Gastroesophageal sphincter (tissue), 4 donors: ENCODE results near the gene HSPB7. TPM values are rescaled to one million over a fixed set of nuclear protein-coding genes. Genes with fewer than 3 reads are reported as not detected.
"Not testable (repeated sequence)": the region's sequence is repeated elsewhere in the genome, so short reads cannot be mapped to it uniquely, and the experiment has no call there.

ENCODE experiments used
- ATAC-seq: fragments of 150-250 bp; one replicate; pipeline ENCODE4 v1.9.1; 2016; ENCODE audit warnings: mild to moderate bottlenecking, moderate library complexity
- H3K27ac ChIP-seq, 4 donors: fragments of 200-600 bp; sonication (generic) in 3 of 4; 1 replicate in 3 of 4; 2 replicates in 1 of 4; pipeline ENCODE4 v1.5.1; 2016 to 2019
- H3K27me3 ChIP-seq: fragments of 200-600 bp; sonication (generic); one replicate; pipeline ENCODE4 v1.5.1; 2019
- H3K36me3 ChIP-seq, 2 donors: fragments of 200-600 bp; sonication (generic); one replicate each; pipeline ENCODE4 v1.5.1; 2019; ENCODE audit warnings: control low read depth in 1 of 2
- H3K4me1 ChIP-seq, 3 donors: fragments of 200-600 bp; sonication (generic); 1 replicate in 2 of 3; 2 replicates in 1 of 3; pipeline ENCODE4 v1.5.1; 2016 to 2019; ENCODE audit warnings: control low read depth in 2 of 3
- H3K4me3 ChIP-seq, 2 donors: fragments of 200-600 bp; sonication (generic); one replicate each; pipeline ENCODE4 v1.5.1; 2019; ENCODE audit warnings: mild to moderate bottlenecking in 1 of 2, moderate library complexity in 1 of 2
- H3K9me3 ChIP-seq, 3 donors: fragments of 200-600 bp; sonication (generic); one replicate each; pipeline ENCODE4 v1.5.1; 2017 to 2019; ENCODE audit warnings: control low read depth in 2 of 3
- EP300 ChIP-seq: sonication (generic); formaldehyde crosslinking; IDR thresholded peaks from one replicate; pipeline ENCODE4 v1.6.1; 2017; ENCODE audit warnings: antibody characterized with exemption, mild to moderate bottlenecking
- POLR2A ChIP-seq, 2 donors: fragments of 450-650 bp; IDR thresholded peaks; one replicate each; pipeline ENCODE4 v1.6.1; 2017; ENCODE audit warnings: antibody characterized with exemption in 2 of 2, mild to moderate bottlenecking in 2 of 2, moderate library complexity in 1 of 2
- POLR2AphosphoS5 ChIP-seq: sonication (generic); formaldehyde crosslinking; IDR thresholded peaks from one replicate; pipeline ENCODE4 v1.6.1; 2017; ENCODE audit warnings: antibody characterized with exemption
- WGBS, 2 donors: methylation state at CpG; one replicate each; pipeline ENCODE4 v1.1.5; 2018; ENCODE audit warnings: low coverage in 1 of 2; 5-methylcytosine and 5-hydroxymethylcytosine counted together
- total RNA-seq, 4 donors: library from RNA; depleted of rRNA; stranded (reverse); fragments of >200 nt; gene quantifications; one replicate each; pipeline ENCODE4 v1.1.0, GENCODE V29; 2016
- TF ChIP-seq, protein P1 (sequence below), 4 experiments: fragments of 200-600 bp in 2 of 4; fragments of 450-650 bp in 2 of 4; sonication (generic) in 1 of 4; IDR thresholded peaks; one replicate each; pipeline ENCODE4 v1.5.1; 2017 to 2019; ENCODE audit warnings: antibody characterized with exemption in 4 of 4, mild to moderate bottlenecking in 2 of 4, moderate library complexity in 2 of 4

Gene HSPB7
- total RNA-seq, 4 donors from 2014 or later = 143 to 505 (median 229) TPM

DNA sequence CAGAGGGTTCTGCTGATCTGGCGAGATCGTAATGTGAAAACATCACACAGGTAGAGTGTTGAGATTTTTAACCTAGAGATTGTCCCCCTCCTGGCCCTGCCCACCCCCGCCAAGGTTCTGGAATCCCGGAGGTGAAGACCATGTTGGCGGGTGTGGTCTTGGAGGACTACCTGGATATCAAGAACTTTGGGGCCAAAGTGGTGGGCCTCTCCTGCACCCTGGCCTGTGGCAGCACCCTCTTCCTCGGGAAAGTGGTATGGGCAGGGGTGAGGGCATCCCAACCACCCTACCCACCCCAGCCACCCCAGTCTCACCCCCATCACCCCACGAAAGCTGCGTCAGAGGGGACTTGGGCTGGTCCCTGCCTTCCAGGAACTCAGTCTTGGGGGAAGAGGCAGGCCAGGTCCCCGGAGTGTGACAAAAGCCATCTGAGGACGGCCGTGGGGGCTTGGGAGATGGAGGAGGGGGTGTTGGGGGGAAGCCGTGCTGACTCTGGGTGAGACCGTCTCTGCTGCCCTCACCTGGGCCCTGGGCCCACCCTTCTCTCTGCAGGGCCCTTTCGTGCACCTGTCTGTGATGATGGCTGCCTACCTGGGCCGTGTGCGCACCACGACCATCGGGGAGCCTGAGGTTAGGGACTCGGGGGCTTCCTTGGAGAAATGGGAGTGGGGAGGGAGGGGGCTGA is 30.1 kb upstream of the HSPB7 start:
- H3K4me3 ChIP-seq = peak overlapping the region in 1 of 2 donors; percentile 53
- no peak for ATAC-seq

DNA sequence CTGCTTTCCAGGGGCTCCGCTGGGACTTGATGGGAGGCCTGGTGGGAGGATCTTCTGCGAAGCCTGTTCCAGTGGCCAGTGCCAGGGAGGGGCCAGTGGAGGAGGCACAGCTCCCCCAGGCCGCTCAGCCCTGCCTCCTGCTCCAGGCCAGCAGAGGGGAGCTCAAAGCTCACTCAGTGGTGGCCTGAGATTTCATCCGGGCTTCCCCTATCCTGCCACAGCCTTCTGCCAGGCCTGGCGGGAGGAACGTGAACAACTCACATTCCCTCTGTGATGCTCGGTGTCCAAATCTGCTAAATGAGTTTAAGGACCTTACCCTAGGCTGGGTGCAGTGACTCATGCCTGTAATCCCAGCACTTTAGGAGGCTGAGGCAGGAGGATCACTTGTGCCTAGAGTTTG is 29.0 kb upstream of the HSPB7 start:
- Histone ChIP-seq H3K9me3 (no peaks in the 10 kb centered on the region), H3K27ac (no peak overlapping the region), H3K4me3 (no peak overlapping the region), H3K27me3 (no peaks in the 10 kb centered on the region), H3K36me3 (no peaks in the 10 kb centered on the region), H3K4me1 (peaks cover 0 to 16% (median 7%) of the 10 kb centered on the region in 3 donors)
- WGBS, 2 donors = no CpG with 5 or more reads among the region's 7 CpGs
- ATAC-seq = no peak
- TF ChIP-seq POLR2A (IDR thresholded peaks at IDR 0.05) (no peak), POLR2AphosphoS5 (no peak), EP300 (no peak)
- TF ChIP-seq, protein P1, sequence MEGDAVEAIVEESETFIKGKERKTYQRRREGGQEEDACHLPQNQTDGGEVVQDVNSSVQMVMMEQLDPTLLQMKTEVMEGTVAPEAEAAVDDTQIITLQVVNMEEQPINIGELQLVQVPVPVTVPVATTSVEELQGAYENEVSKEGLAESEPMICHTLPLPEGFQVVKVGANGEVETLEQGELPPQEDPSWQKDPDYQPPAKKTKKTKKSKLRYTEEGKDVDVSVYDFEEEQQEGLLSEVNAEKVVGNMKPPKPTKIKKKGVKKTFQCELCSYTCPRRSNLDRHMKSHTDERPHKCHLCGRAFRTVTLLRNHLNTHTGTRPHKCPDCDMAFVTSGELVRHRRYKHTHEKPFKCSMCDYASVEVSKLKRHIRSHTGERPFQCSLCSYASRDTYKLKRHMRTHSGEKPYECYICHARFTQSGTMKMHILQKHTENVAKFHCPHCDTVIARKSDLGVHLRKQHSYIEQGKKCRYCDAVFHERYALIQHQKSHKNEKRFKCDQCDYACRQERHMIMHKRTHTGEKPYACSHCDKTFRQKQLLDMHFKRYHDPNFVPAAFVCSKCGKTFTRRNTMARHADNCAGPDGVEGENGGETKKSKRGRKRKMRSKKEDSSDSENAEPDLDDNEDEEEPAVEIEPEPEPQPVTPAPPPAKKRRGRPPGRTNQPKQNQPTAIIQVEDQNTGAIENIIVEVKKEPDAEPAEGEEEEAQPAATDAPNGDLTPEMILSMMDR (IDR thresholded peaks at IDR 0.05) = no peak

More for the DNA sequence above, 30.1 kb upstream of the HSPB7 start:
- Histone ChIP-seq H3K9me3 (no peaks in the 10 kb centered on the region), H3K27me3 (no peaks in the 10 kb centered on the region), H3K4me1 (peaks cover 0 to 16% (median 7%) of the 10 kb centered on the region in 3 donors), H3K27ac (no peak overlapping the region), H3K36me3 (no peaks in the 10 kb centered on the region)
- TF ChIP-seq, protein P1 (IDR thresholded peaks at IDR 0.05) = no peak
- no peak for TF ChIP-seq EP300
- no peak for TF ChIP-seq POLR2A (IDR thresholded peaks at IDR 0.05)
- TF ChIP-seq POLR2AphosphoS5 = no peak
- 92 to 100% methylated on average over 2 to 4 of the region's 19 CpGs for WGBS, 2 donors

DNA sequence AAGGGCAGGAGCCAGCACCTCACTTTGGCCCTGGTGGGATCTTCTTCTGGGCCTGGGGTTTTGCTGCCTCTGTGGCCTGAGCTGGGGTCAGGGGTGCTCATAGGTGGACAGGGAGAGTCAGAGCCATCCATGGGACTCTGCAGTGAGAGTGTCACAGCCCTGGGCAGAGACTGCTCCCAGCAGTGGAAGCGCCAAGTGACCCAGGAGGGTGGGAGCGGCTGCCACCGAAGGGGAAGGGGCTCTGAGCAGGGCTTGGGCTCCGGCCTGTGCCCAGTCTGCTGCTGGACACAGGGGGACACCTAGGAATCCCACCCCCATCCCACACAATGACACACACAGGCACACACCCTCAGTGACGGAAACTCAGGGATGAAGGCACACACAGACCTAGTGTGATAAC is 26.1 kb upstream of the HSPB7 start:
- Histone ChIP-seq H3K9me3 (no peaks in the 10 kb centered on the region), H3K27me3 (no peaks in the 10 kb centered on the region), H3K4me3 (no peak overlapping the region), H3K27ac (no peak overlapping the region), H3K36me3 (no peaks in the 10 kb centered on the region), H3K4me1 (peaks cover 0 to 13% (median 5%) of the 10 kb centered on the region in 3 donors)
- no peak for ATAC-seq
- WGBS, 2 donors = no CpG with 5 or more reads among the region's 5 CpGs
- TF ChIP-seq EP300 (no peak), POLR2AphosphoS5 (no peak), POLR2A (IDR thresholded peaks at IDR 0.05) (no peak)
- TF ChIP-seq, protein P1 (IDR thresholded peaks at IDR 0.05) = no peak

DNA sequence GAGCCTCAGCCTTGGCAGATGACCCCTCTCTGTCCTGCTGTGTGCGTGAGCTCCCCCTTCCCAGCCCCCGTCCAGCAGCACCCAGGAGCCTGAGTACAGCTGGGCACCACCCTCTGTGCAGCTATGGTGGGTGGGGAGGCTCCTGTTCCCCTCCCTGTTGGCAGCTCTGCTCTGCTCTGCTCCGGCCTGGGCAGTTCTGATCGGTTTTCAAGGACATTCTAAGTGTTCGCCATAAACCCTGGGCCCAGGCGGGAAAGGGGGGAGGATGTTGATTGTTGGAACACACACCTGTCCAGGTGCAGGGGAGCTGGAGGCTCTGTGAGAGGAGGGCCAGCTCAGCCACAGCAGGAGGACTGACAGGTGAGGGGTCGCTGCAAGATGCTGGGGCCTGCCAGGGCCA is 25.7 kb upstream of the HSPB7 start, which contains the start of gene CLCNKB:
TSS of gene CLCNKB (plus strand) at position 262 of the 400 bp plus-strand sequence. CDS start 711 bp downstream, outside the sequence.
- H3K4me3 ChIP-seq = no peak within 1 kb of the TSS
- H3K36me3 ChIP-seq = no peaks in the 10 kb centered on the region
- WGBS, 2 donors = no CpG with 5 or more reads among the region's 7 CpGs
- H3K4me1 ChIP-seq = peaks cover 0 to 9% (median under 1%) of the 10 kb centered on the region in 3 donors
- no peak for ATAC-seq
- no peak within 1 kb of the TSS for H3K27ac ChIP-seq
- TF ChIP-seq POLR2A (IDR thresholded peaks at IDR 0.05) = no peak
- TF ChIP-seq EP300 = no peak
- TF ChIP-seq, protein P1 (IDR thresholded peaks at IDR 0.05) = no peak
- TF ChIP-seq POLR2AphosphoS5 = no peak
- no peaks in the 10 kb centered on the region for H3K27me3 ChIP-seq
- no peaks in the 10 kb centered on the region for H3K9me3 ChIP-seq

DNA sequence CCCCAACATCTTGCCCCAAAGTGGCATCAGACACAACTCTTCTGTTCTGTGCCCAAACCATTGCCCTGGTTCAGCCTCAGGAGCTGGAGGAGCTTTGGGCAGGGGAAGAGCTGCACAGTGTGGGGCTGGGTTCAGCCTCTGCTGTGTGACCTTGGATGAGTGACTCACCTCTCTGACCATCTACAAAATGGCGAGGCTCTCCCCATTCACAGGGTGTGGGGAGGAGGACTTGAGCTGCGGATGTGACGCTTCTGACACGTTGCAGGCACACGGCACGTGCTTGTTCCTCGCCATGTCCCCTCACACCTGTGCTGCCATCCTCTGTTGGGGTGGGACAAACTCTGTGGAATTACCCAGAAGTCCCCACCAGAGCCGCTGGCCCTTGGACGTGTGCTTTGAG is 24.8 kb upstream of the HSPB7 start:
- not testable (repeated sequence) for H3K36me3 ChIP-seq, H3K9me3 ChIP-seq, H3K4me1 ChIP-seq, H3K4me3 ChIP-seq, H3K27me3 ChIP-seq, H3K27ac ChIP-seq, ATAC-seq
- 100% methylated on average over 1 of the region's 9 CpGs; no CpG with 5 or more reads in 1 of the 2 donors for WGBS, 2 donors
